HG02938 (cell line): ENCODE measurements around the gene DMXL2.
"Not testable (repeated sequence)": the region's sequence is repeated elsewhere in the genome, so short reads cannot be mapped to it uniquely, and the experiment has no call there.

Experiments used
- ATAC-seq: cut with Tn5 transposase; IDR thresholded peaks from one replicate; pipeline ENCODE4 v1.9.1; 2021; ENCODE audit warnings: mild to moderate bottlenecking, moderate library complexity; ENCODE audit not compliant: unreplicated experiment

DMXL2 gene

GRCh38 chr15:51496246-51496645, 126.3 kb downstream of the DMXL2 start:
- no peak for ATAC-seq

- no peak for ATAC-seq
These were observed 127.9 kb downstream of the DMXL2 start for GRCh38 chr15:51494411-51495314.

GRCh38 chr15:51493892-51494291, 128.7 kb downstream of the DMXL2 start:
- ATAC-seq: no peak

DNA sequence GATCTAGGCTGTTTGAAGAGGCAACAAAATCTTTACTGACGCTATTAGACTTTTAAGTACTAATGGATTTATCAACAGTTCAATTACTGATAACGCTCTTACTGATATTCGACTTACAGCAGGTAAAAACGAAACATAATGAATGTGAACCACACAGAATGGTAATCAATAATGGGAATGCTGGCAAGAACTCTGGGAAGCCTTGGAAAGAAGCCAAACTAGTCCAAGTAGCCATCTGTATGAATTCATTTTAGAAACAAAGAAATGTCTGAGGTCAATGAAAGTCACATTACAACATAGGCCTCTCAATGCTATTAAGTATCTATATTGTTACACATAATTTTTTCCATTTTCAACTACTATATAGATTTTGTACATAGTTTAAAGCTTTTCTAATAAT, 130.0 kb downstream of the DMXL2 start:
- no peak for ATAC-seq

DNA sequence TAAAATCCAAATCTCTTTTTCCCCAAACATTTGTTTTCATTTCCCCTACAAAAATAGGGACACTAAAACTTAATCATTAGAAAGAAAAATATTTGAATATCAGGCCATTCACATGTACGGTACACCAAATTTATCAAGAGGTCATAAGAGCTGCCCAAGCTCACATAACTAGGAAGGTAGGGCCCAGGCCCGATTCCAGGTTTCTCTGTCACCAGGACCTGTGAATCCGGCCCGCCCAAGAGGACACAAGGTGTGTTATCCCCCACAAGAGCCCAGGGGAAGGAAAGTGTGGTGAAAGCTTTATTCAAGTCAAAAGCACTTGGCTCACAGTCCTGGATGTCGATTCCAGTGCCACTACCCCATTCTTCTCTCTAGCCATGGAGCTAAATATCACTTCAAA, 130.6 kb downstream of the DMXL2 start:
- ATAC-seq: no peak

- no peak for ATAC-seq
These were observed 137.8 kb downstream of the DMXL2 start for GRCh38 chr15:51484781-51485180.

DNA sequence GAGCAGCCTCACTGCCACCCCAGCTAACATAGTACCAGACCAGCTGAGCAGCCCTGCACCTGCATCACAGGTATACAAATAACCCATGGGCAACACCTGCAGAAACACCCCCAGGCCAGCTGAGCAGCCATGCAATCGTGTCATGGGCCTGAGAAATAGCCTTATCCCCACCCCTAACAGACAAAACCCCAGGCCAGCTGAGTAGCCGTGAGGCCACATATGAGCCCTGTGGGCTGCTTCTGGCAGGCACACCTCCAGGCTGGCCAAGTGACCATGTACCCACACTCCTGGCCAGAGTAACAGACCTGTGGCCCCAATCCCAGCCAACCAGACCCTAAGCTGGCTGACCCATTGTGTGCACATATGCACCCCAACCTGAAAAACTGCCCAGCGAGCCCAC, 138.6 kb downstream of the DMXL2 start:
- ATAC-seq: no peak

DNA sequence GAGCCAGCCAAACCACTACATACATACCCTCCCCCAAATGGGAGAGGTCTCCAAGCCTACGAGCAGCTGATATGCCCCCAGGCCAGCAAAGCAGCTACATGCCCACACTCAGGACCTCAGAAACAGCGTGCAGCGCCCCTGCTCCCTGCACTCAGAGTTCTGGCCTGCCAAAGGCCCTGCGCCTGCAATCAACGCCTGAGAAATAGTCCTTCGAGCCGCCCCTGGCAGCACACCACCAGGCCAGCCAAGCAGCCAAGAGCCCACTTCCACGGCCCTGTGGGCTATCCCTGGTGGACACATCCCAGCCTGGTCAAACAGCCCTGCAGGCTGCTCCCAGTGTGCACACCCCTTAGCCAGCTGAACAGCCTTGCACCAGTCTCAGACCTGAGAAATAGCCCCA, 139.1 kb downstream of the DMXL2 start:
- no peak for ATAC-seq

GRCh38 chr15:51475736-51476135, 146.8 kb downstream of the DMXL2 start:
- no peak for ATAC-seq

- no peak for ATAC-seq
These were observed 152.1 kb downstream of the DMXL2 start for GRCh38 chr15:51470512-51470911.

GRCh38 chr15:51460796-51461195, 161.8 kb downstream of the DMXL2 start:
- no peak for ATAC-seq

GRCh38 chr15:51450001-51450400, 172.6 kb downstream of the DMXL2 start:
- ATAC-seq: no peak

GRCh38 chr15:51448622-51449399, 173.8 kb downstream of the DMXL2 start:
- no peak for ATAC-seq

DNA sequence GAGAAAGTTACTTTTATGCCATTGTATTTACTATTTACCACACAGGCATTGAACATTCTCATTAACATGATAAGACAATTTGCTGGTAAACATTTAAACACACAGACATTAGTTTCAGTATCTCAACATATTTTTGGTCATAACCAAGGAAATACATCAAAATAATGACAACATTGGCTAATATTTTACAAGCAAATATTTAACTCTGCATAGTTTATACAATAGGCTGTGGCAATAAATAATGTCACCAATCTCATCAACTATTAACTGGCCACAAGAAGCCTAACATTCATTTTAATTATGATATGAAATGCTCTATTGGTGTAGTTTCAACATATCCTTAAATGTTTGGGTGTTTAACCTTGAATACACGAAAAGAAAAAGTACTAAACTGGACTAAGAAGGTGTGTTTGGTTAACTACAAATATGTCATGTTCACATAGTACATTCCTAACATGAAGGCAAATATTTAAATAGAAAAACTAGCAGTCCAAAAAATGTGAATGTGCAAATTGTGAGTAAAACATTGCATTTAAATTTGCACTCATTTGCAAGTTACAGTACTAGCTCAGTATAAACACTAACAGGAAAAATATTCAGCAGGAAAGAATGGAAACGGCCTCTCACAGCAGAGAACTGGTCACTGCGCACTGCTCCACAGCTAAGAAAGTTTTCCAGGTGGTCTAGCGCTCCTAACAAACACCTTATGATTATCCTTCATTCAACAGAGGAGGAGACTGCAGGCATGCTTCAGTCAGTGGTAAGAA, 174.5 kb downstream of the DMXL2 start:
- no peak for ATAC-seq

DNA sequence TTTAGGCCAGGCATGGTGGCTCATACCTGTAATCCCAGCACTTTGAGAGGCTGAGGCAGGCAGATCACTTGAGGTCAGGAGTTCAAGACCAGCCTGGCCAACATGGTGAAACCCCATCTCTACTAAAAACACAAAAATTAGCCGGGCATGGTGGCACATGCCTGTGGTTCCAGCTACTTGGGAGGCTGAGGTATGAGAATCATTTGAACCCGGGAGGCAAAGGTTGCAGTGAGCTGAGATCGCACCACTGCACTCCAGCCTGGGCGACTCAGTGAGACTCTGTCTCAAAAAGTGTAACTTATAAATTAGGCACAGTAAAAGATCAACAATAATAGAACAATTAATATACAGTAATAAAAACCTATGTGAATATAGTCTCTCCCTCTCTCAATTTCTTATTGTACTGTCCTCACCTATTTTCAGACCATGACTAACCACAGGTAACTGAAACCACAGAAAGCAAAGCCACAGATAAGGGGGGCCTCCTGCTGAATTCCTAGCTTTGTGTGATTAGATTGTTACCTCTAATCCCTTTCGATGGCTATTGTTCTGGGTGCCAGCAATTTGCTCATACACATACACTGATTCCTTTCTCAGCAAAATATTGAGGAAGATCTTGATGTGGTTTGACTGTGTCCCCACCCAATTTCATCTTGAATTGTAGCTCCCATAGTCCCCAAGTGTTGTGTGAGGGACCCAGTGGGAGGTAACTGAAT, 176.4 kb downstream of the DMXL2 start:
- ATAC-seq: not testable (repeated sequence)

- ATAC-seq: no peak
These were observed 177.8 kb downstream of the DMXL2 start for GRCh38 chr15:51444807-51445206.

DNA sequence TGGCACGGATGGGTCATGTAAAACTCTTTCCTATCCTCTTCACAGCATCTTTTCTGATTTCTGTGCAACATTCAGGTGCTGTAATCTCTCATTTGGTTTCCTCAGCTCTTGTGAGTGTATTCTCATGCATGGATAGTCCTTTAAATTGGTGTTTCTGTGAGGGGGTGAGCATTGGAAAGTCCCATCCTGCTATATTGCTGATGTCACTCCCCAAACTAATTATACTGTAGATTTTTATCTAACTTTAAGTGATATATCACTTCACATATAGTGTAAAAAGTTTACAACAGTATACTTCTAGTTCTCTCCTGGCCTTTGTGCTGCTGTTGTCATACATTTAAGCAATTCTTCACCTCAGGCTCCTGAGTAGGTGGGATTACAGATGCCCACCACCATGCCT, 178.5 kb downstream of the DMXL2 start:
- ATAC-seq: no peak

DNA sequence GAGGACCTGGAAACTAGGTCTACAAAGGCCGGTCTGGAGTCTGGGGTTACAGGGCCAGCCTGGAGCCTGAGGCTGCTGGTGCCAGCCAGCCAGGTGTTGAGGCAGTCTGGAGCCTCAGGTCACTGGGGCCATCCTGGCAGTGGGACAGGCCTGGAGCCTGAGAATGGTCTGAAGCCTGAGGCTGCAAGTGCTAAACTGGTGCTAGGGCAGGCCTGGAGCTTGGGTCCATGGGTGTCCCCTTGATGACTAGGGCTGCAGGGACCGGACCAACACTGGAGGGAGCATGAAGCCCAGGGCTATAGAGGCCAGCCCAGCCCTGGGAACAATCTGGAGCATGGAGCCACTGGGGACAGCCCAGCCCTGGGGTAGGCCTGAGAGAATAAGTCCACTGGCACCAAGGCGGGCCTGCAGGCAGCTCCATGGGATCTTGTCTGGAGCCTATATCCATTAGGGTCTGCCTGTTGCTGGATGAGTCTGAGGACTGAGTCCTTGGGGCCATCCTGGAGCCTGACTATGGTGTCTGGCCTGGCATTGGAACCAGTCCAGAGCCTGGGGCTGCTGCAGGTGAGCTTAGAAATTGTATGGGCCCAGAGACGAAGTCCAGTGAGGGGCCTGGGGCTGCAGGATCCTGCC, 179.2 kb downstream of the DMXL2 start:
- no peak for ATAC-seq

DNA sequence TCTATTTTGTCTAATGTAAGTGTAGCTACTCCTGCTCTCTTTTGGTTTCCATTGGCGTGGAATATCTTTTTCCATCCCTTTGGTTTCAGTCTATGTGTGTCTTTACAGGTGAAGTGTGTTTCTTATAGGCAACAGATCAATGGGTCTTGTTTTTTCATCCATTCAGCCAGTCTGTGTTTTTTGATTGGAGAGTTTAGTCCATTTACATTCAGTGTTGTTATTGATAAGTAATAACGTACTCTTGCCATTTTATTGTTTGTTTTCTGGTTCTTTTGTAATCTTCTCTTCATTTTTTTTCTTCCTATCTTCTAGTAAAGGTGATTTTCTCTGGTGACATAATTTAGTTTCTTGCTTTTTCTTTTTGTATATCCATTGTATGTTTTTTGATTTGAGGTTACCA, 184.0 kb downstream of the DMXL2 start:
- no peak for ATAC-seq

DNA sequence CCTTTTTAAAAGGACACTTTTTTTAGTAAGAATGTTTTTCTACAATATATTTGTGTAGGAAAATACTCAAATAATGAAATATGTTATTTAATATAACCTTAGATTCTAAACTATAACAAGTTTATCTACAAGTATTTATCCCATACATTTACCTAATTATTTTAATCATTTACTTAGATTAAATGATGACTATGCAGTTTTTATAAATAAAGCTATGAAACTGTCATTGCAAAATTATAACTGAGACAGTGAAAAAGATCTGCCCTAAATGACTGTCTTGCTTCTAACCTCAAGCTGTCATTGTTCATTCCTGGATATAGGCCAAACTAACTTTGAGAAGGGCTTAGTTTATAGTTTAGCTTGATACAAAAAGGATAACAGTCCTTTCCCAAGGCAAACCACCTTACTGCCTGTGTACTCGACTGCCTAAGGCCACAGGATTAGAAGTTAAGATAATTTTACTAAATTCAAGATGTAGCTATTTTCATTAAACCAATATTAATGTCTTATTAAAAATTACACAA, 197.0 kb downstream of the DMXL2 start:
- ATAC-seq: no peak
